ENCODE measurements around the gene DACH1. TPM values are rescaled to one million over a fixed set of nuclear protein-coding genes. Genes with fewer than 3 reads are reported as not detected.

DACH1 gene
- total RNA-seq, 1 experiment from 2014 or later = 1.2 TPM

DNA sequence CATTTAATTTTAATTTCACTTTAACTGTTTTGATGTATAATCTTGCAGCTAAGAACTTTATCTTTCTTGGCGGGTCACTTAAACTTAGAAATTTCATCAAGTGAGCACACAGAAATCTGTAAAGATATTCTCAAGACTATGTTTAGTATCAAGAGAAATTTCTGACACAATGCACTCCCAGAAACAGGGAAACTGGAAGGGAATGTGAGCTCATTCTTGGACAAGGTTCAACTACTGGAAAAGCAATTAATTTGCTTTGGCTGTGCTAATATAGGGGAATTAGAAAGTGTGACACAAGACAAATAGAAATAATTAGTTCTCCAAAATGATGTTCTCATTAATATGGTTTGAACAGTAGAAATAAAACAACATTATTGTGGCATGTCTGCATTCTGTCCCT lies 402.3 kb downstream of the DACH1 start:
- H3K27ac Mint-ChIP-seq (ENCODE audit: unreplicated experiment) = no peak overlapping the region

DNA sequence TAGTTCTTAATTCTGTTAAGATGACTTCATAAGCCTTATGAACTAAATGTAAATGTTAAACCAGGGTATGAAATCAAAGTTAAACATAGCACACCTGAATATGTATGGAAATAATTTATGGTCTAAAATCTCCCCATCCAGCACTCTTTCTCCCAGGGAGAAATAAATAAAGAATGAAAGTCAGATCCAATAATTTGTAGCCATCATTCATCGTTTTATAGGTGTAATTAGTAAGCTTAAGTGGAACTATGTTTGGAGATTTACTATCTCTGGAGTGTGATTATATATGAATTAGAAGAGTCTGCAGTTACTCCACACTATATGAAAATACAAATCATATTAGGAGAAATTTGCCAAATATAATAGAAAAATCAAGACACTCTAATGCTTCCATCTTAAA lies 405.1 kb downstream of the DACH1 start:
- Histone ChIP-seq H3K36me3 (ENCODE audit: control insufficient read depth, insufficient read depth, low read length) (no peaks in the 10 kb centered on the region), H3K4me3 (ENCODE audit: low read depth, low read length) (no peak overlapping the region), H3K4me1 (no peaks in the 10 kb centered on the region), H3K9me3 (no peaks in the 10 kb centered on the region), H3K27me3 (replicated peaks; ENCODE audit: control insufficient read depth, insufficient read depth, low read length) (no peaks in the 10 kb centered on the region)
- CTCF ChIA-PET = no interaction called here
- H3K9me3 Mint-ChIP-seq (ENCODE audit: unreplicated experiment) = no peaks in the 10 kb centered on the region
- TF ChIP-seq, protein P1, sequence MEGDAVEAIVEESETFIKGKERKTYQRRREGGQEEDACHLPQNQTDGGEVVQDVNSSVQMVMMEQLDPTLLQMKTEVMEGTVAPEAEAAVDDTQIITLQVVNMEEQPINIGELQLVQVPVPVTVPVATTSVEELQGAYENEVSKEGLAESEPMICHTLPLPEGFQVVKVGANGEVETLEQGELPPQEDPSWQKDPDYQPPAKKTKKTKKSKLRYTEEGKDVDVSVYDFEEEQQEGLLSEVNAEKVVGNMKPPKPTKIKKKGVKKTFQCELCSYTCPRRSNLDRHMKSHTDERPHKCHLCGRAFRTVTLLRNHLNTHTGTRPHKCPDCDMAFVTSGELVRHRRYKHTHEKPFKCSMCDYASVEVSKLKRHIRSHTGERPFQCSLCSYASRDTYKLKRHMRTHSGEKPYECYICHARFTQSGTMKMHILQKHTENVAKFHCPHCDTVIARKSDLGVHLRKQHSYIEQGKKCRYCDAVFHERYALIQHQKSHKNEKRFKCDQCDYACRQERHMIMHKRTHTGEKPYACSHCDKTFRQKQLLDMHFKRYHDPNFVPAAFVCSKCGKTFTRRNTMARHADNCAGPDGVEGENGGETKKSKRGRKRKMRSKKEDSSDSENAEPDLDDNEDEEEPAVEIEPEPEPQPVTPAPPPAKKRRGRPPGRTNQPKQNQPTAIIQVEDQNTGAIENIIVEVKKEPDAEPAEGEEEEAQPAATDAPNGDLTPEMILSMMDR (IDR thresholded peaks at IDR 0.05; ENCODE audit: insufficient read depth in 1 of 2, low read depth in 1 of 2, low read length in 1 of 2, severe bottlenecking in 1 of 2, unreplicated experiment in 1 of 2) = no peak
- no peak for DNase-seq
- no peaks in the 10 kb centered on the region for H3K36me3 Mint-ChIP-seq (ENCODE audit: insufficient read depth, unreplicated experiment)
- H3K27ac Mint-ChIP-seq (ENCODE audit: unreplicated experiment) = no peak overlapping the region
- no peaks in the 10 kb centered on the region for H3K27me3 Mint-ChIP-seq (ENCODE audit: insufficient read depth, unreplicated experiment)
- intact Hi-C loops (cut with micrococcal nuclease; ENCODE audit: unreplicated experiment) = loop anchor here (10.0 kb wide), 1 partner anchor 497 kb away; no protein-coding TSS in a partner anchor
- BruUV-seq (replicated peaks) = no TSS peak
- H3K4me1 Mint-ChIP-seq (ENCODE audit: low read depth, unreplicated experiment) = no peaks in the 10 kb centered on the region
- POLR2A ChIA-PET = no interaction called here
- H3K4me3 Mint-ChIP-seq (ENCODE audit: unreplicated experiment) = no peak overlapping the region

More for the DNA sequence above, 402.3 kb downstream of the DACH1 start:
- CTCF ChIA-PET = no interaction called here
- no peaks in the 10 kb centered on the region for H3K36me3 Mint-ChIP-seq (ENCODE audit: insufficient read depth, unreplicated experiment)
- no peaks in the 10 kb centered on the region for H3K4me1 Mint-ChIP-seq (ENCODE audit: low read depth, unreplicated experiment)
- POLR2A ChIA-PET = no interaction called here
- Histone ChIP-seq H3K27me3 (replicated peaks; ENCODE audit: control insufficient read depth, insufficient read depth, low read length) (no peaks in the 10 kb centered on the region), H3K9me3 (no peaks in the 10 kb centered on the region), H3K36me3 (ENCODE audit: control insufficient read depth, insufficient read depth, low read length) (no peaks in the 10 kb centered on the region), H3K4me3 (ENCODE audit: low read depth, low read length) (no peak overlapping the region), H3K4me1 (no peaks in the 10 kb centered on the region)
- BruUV-seq (replicated peaks) = no TSS peak
- TF ChIP-seq, protein P1 (IDR thresholded peaks at IDR 0.05; ENCODE audit: insufficient read depth in 1 of 2, low read depth in 1 of 2, low read length in 1 of 2, severe bottlenecking in 1 of 2, unreplicated experiment in 1 of 2) = no peak
- no peaks in the 10 kb centered on the region for H3K9me3 Mint-ChIP-seq (ENCODE audit: unreplicated experiment)
- no peak for DNase-seq
- no peaks in the 10 kb centered on the region for H3K27me3 Mint-ChIP-seq (ENCODE audit: insufficient read depth, unreplicated experiment)
- H3K4me3 Mint-ChIP-seq (ENCODE audit: unreplicated experiment) = no peak overlapping the region
- intact Hi-C loops (cut with micrococcal nuclease; ENCODE audit: unreplicated experiment) = loop anchor here (10.0 kb wide), 1 partner anchor 500 kb away; no protein-coding TSS in a partner anchor

DNA sequence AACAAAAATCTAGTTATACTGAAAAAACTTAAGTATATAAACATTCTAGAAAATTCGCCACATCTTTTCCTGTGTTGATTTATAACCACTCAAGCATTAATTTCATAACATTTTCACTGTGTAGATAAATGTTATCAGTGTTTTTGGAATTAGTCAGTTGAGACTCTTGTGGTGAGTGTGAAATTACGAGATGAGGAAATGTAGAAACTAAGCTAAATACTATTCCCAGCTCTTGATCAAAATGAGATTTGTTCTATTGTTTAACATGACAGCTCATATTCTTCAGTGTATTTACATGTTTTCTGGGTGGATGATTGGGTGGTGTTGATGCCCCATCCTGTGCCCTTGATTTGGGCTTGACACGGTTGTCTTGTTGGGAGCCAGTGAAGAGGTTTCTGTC lies 406.8 kb downstream of the DACH1 start:
- Mint-ChIP-seq H3K4me3 (ENCODE audit: unreplicated experiment) (no peak overlapping the region), H3K4me1 (ENCODE audit: low read depth, unreplicated experiment) (no peaks in the 10 kb centered on the region), H3K9me3 (ENCODE audit: unreplicated experiment) (no peaks in the 10 kb centered on the region), H3K36me3 (ENCODE audit: insufficient read depth, unreplicated experiment) (no peaks in the 10 kb centered on the region), H3K27ac (ENCODE audit: unreplicated experiment) (no peak overlapping the region), H3K27me3 (ENCODE audit: insufficient read depth, unreplicated experiment) (no peaks in the 10 kb centered on the region)
- intact Hi-C loops (cut with micrococcal nuclease; ENCODE audit: unreplicated experiment) = loop anchor here (10.0 kb wide), 1 partner anchor 495 kb away; no protein-coding TSS in a partner anchor
- Histone ChIP-seq H3K27me3 (replicated peaks; ENCODE audit: control insufficient read depth, insufficient read depth, low read length) (no peaks in the 10 kb centered on the region), H3K4me3 (ENCODE audit: low read depth, low read length) (no peak overlapping the region), H3K36me3 (ENCODE audit: control insufficient read depth, insufficient read depth, low read length) (no peaks in the 10 kb centered on the region), H3K9me3 (no peaks in the 10 kb centered on the region), H3K4me1 (no peaks in the 10 kb centered on the region)
- no TSS peak for BruUV-seq (replicated peaks)
- ChIA-PET CTCF (no interaction called here), POLR2A (no interaction called here)
- no peak for DNase-seq
- TF ChIP-seq, protein P1 (IDR thresholded peaks at IDR 0.05; ENCODE audit: insufficient read depth in 1 of 2, low read depth in 1 of 2, low read length in 1 of 2, severe bottlenecking in 1 of 2, unreplicated experiment in 1 of 2) = no peak

Measured in Caco-2 (cell line).